Embryonic facial prominence (tissue), 1 donor: ENCODE data around the gene GFAP.

Source experiments
- DNase-seq: peaks from one replicate; pipeline ENCODE4 v3.0.0-alpha.2; 2016; ENCODE audit errors: extremely low spot score

GFAP gene

GRCh38 chr17:44864831-44865230, 50.5 kb downstream of the GFAP start:
- DNase-seq, result no peak

DNA sequence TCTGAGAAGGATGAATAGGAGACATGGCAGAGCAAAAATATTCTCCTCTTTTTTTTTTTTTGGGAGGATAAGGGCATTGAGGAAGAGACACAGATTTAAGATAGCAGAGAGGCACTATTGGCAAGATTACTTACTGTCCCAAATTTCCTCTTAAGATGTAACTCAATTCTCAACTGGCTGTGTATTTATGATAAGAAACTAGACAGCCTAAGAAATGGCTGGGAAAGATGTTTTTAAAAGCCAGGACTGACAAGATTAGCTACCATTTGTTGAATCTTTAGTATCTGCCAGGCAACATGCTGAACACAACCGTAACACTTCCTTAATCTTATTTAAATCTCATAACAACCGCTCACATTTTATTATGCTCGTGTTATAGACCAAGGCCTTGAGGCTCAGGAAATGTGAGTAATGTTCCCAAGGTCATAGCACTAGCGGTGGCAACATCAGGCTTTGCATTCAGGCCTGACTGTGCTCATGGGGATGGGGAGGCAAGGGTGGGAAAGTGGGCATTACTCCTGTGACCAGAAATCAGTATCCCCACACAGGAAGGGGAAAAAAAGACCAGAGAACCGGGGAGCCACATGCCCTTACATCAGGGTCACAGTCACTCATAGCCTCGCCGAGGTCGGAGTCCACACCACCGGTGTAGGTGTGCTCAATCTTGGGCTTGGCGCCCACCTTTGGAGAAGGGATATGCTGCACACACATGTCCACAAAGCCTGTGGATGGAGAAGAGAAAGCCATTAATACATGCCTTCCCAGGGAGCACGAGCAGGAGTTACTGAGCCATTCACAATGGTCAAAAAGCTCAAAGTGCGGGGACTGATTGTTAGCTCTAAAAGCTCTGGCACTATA, 52.0 kb downstream of the GFAP start:
- DNase-seq, result no peak

DNA sequence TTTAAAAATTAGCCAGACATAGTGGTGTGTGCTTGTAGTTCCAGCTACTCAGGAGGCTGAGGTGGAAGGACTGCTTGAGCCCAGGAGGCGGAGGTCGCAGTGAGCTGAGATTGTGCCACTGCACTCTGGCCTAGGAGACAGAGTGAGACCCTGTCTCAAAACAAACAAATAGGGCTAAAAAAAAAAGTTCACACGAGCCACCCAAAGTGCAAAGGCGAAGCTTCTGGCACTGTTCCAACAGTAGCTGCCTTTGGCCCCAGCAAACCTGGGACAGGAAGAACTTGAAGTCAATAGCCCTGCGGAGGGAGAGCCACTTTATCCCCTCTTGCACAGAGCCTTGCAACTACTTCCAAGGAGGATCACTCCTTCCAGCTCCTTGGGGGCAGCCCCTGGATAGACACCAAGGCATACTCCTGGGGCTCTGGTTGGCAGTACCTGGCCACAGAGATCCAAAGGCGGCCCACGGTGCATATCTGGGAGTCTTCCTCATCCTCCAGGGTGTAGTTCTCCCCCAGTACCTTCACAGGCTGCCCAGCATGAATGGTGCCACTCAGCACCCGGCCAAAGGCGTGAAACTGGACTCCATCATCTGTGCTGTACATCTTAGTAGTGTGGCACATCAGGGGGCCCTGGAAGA, 52.9 kb downstream of the GFAP start:
- DNase-seq, result no peak

- no peak for DNase-seq
These were observed 55.6 kb downstream of the GFAP start for GRCh38 chr17:44859701-44860100.

DNA sequence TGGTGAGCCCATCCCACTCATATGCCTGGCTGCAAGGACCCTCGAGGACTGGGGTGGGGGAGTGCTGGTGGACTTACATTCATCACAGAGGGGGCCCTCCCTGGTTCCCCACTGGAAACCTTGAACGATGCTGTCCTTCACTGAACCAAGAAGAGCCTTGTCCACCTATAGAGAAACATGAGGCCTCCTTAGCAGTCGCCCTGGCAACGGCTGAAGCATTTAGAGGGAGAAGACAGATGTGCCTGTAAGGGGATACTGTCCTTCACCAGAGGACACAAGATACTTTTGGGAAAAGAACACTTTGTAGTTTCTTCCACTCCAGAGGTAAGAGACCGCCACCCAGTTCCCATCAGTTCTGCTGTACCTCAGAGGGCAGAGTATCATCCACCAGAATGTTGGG, 61.1 kb downstream of the GFAP start:
- DNase-seq, result no peak
